ENCODE data around the gene RASL10B.

- TF ChIP-seq CTCF (conservative IDR thresholded peaks at IDR 0.05 in 1 of 2, IDR thresholded peaks at IDR 0.05 in 1 of 2; ENCODE audit: extremely low read depth in 1 of 2, insufficient read depth in 1 of 2, low read depth in 1 of 2, low read length in 2 of 2) (no peak), EZH2 (IDR thresholded peaks at IDR 0.05; ENCODE audit: borderline replicate concordance, low read length) (no peak)
Measured at GRCh38 chr17:35745749-35746320, 14.4 kb downstream of the RASL10B start.

Data from mammary epithelial cell (primary cell).